Activated CD4-positive, alpha-beta memory T cell treated with anti-CD3 and anti-CD28 coated beads for 36 hours (primary cell): Measurements from ENCODE around the gene RPS21. TPM values are rescaled to one million over a fixed set of nuclear protein-coding genes. Genes with fewer than 3 reads are reported as not detected.

ENCODE experiments used
- CTCF ChIA-PET: fragments of 350-600 bp; sonication (Branson Sonifier 250); formaldehyde crosslinking; loops from one replicate; lab custom pipeline; 2021; ENCODE audit warnings: antibody characterized with exemption, inconsistent platforms; lab: Charles Lee
- POLR2A ChIA-PET: fragments of 350-600 bp; sonication (Branson Sonifier 250); formaldehyde crosslinking; loops from one replicate; lab custom pipeline; 2021; ENCODE audit warnings: antibody characterized with exemption; lab: Charles Lee
- DNase-seq: peaks from one replicate; pipeline ENCODE4 v3.0.0-alpha.2; 2020
- H3K27ac Mint-ChIP-seq: one replicate; pipeline ENCODE4 v1.8.0; 2021; ENCODE audit warnings: mixed read lengths
- H3K27me3 Mint-ChIP-seq: one replicate; pipeline ENCODE4 v1.8.0; 2021; ENCODE audit warnings: mixed read lengths
- H3K36me3 Mint-ChIP-seq: one replicate; pipeline ENCODE4 v1.8.0; 2021; ENCODE audit warnings: mixed read lengths
- H3K4me1 Mint-ChIP-seq: one replicate; pipeline ENCODE4 v1.8.0; 2021; ENCODE audit warnings: low read depth, mixed read lengths
- H3K4me3 Mint-ChIP-seq: one replicate; pipeline ENCODE4 v1.8.0; 2021; ENCODE audit warnings: mild to moderate bottlenecking, mixed read lengths
- H3K9me3 Mint-ChIP-seq: one replicate; pipeline ENCODE4 v1.8.0; 2021; ENCODE audit warnings: mixed read lengths
- intact Hi-C: fragments of 100-400 bp; cut with micrococcal nuclease; formaldehyde crosslinking; loops from one replicate; pipeline ENCODE4 v1.15.1; 2023
- total RNA-seq, 2 experiments: library from RNA; stranded (reverse); gene quantifications; one replicate each; pipeline ENCODE4 v1.2.3, GENCODE V29; 2021

Gene RPS21
- total RNA-seq, 2 experiments from 2014 or later: 2,488 to 2,529 TPM

DNA sequence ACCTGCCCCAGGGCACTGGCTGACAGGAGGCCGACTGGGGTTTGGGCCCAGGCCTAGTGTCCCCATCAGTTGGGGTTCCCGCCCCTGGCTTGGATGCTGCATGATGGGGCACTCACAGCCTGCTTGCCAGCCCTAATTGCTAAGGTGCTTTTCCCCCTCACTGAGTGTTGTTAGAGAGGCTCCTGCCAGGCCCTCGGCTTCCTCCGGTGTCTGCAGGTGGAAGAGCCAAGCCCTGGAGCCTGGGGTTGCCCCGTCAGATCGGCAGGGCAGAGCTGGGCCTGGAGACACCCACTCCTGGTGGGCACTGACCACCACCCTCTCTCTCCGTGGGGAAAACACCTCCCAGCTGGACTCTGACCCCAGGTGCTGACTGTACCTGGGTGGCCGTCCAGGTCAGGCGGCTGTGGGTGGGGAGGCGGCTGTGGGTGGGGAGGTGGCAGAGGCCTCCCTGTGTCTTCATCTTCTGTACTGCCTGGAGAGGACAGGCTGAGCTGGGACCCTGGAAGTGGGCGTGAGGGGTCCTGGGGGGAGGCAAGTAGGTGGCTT lies 26.2 kb downstream of the RPS21 start:
- POLR2A ChIA-PET: no interaction called here
- DNase-seq: no peak
- Mint-ChIP-seq H3K36me3 (no peaks in the 10 kb centered on the region), H3K27ac (no peak overlapping the region), H3K4me1 (peaks cover 3% of the 10 kb centered on the region), H3K9me3 (no peaks in the 10 kb centered on the region), H3K4me3 (no peak overlapping the region), H3K27me3 (no peaks in the 10 kb centered on the region)
- intact Hi-C loops: no loop called here
- CTCF ChIA-PET: no interaction called here

GRCh38 chr20:62413896-62414481 lies 27.1 kb downstream of the RPS21 start:
- intact Hi-C loops: no loop called here
- Mint-ChIP-seq H3K36me3 (no peaks in the 10 kb centered on the region), H3K27ac (no peak overlapping the region), H3K9me3 (no peaks in the 10 kb centered on the region), H3K27me3 (no peaks in the 10 kb centered on the region), H3K4me3 (no peak overlapping the region), H3K4me1 (peaks cover 3% of the 10 kb centered on the region)
- POLR2A ChIA-PET: no interaction called here
- CTCF ChIA-PET: no interaction called here
- DNase-seq: no peak

- ChIA-PET CTCF (interaction anchor here (0.6 kb wide), 1 partner anchor 722 kb away, joined by 3 read pairs; no protein-coding TSS in a partner anchor), POLR2A (no interaction called here)
- no peaks in the 10 kb centered on the region for H3K9me3 Mint-ChIP-seq
- no peak overlapping the region for H3K4me3 Mint-ChIP-seq
- no peak for DNase-seq
- intact Hi-C loops: no loop called here
- no peaks in the 10 kb centered on the region for H3K36me3 Mint-ChIP-seq
- H3K27ac Mint-ChIP-seq: no peak overlapping the region
- no peaks in the 10 kb centered on the region for H3K27me3 Mint-ChIP-seq
- no peaks in the 10 kb centered on the region for H3K4me1 Mint-ChIP-seq
Measured at GRCh38 chr20:62415354-62416111, 28.6 kb downstream of the RPS21 start.

DNA sequence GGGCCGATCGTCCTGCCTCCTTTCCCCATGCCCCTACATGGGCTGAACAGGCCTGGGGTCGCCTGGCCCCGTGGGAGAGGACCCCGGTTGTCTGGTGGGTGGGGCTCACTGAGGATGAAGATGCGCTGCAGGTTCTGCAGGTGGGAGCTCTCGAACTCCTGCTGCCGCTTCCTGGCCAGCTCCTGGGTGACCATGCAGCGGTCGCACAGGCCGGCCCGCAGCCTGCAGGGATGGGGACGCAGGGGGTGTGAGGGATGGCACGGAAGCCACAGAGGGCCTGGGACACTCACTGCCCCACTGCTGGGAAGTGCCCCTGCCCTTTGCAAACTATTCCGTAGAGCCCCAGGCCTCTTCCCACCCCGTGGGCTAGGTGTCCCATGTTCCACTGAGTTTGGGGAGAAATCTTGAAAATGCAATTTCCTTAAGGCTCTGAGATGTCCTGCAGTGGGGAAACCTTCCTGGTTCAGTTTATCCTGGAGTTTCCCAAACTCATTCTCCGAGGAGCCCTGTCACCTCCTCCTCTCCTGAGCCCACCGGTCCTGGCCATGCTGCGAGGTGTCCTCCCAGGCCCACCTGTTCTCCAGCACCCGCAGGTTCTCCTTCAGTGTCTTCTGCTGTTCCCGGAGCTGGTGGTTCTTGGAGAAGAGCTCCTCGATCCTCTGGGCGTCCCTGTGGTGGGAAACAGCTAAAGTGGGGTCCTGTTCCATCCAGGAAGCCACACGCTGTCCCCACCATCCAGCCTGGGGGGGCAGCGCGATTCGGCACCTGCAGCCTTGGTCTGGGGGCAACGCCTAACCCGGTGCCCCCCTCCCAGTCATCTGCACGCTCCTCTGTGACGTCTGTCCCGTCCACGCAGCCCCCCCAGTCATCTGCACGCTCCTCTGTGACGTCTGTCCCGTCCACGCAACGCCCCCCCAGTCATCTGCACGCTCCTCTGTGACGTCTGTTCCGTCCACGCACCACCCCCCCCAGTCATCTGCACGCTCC lies 30.0 kb downstream of the RPS21 start:
- no peak for DNase-seq
- intact Hi-C loops: no loop called here
- Mint-ChIP-seq H3K36me3 (no peaks in the 10 kb centered on the region), H3K9me3 (no peaks in the 10 kb centered on the region), H3K4me3 (no peak overlapping the region), H3K4me1 (no peaks in the 10 kb centered on the region), H3K27ac (no peak overlapping the region), H3K27me3 (no peaks in the 10 kb centered on the region)
- POLR2A ChIA-PET: no interaction called here
- CTCF ChIA-PET: no interaction called here

- H3K9me3 Mint-ChIP-seq: no peaks in the 10 kb centered on the region
- H3K4me3 Mint-ChIP-seq: no peak overlapping the region
- DNase-seq: no peak
- peaks cover 2% of the 10 kb centered on the region for H3K27me3 Mint-ChIP-seq
- CTCF ChIA-PET: no interaction called here
- no peak overlapping the region for H3K27ac Mint-ChIP-seq
- H3K36me3 Mint-ChIP-seq: no peaks in the 10 kb centered on the region
- no peaks in the 10 kb centered on the region for H3K4me1 Mint-ChIP-seq
- intact Hi-C loops: no loop called here
- POLR2A ChIA-PET: no interaction called here
Measured at GRCh38 chr20:62417981-62418708, 31.2 kb downstream of the RPS21 start.

DNA sequence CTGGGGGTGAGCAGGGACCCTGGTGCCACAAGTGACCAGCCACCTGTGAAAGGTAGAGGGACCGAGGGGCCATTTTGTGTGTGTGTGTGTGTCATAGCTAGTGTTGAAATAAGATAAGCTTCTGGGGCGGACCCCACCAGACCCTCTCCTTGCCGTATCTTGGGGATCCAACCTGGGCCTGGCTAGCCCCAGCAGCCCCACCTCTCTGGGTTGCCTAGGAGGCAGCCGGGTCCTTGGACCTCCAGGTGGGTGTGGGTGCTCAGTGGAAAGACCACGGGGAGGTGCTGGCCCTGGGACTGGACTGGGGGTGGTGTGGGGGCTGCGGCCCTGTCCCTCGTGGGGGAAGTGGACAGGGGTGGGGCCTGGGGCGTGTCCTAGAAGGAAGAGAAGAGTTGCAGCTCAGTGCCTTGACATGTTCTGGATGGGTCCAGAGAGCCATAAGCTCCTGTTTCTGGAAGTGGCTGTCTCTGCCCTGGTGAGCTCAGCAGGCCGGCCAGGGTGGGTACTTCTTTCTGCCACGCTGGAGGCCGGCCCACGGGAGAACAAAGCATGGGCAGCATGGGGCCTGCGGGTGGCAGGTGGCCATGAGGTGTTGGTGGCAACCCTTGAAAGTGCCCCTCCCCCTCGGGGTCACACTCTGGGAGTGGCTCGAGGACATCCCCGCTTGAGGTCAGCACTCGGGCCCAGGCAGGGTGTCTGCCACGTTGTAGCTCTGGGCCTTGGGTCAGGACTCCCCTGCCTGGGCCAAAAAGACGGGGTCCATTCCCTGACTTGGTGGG lies 32.0 kb downstream of the RPS21 start:
- CTCF ChIA-PET: no interaction called here
- no peaks in the 10 kb centered on the region for H3K36me3 Mint-ChIP-seq
- H3K4me1 Mint-ChIP-seq: no peaks in the 10 kb centered on the region
- no peak overlapping the region for H3K4me3 Mint-ChIP-seq
- no peaks in the 10 kb centered on the region for H3K9me3 Mint-ChIP-seq
- DNase-seq: no peak
- POLR2A ChIA-PET: no interaction called here
- no peak overlapping the region for H3K27ac Mint-ChIP-seq
- H3K27me3 Mint-ChIP-seq: peaks cover 2% of the 10 kb centered on the region
- intact Hi-C loops: no loop called here

DNA sequence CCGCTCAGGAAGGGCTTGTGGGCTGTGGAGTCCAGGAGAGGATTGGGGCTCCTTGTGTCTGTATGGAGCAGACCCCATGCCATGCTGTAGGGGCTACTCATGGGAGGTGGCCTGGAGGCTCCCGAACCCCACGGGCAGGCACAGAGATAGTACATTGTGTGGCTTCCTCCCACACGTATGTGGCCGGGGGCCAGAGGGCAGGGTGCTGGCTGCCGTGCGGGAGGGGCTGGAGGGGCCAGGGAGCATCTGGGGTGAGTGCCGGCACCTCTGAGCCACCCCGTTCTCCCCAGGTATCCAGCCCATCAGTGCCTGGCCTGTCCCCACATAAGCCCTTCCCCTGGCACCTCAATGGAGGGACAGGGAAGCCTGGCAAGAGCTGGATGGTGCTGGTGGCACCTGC lies 32.9 kb downstream of the RPS21 start:
- POLR2A ChIA-PET: no interaction called here
- no peak overlapping the region for H3K4me3 Mint-ChIP-seq
- H3K4me1 Mint-ChIP-seq: no peaks in the 10 kb centered on the region
- CTCF ChIA-PET: interaction anchor here (1.0 kb wide), 1 partner anchor 79 kb away, joined by 3 read pairs; no protein-coding TSS in a partner anchor
- no peak overlapping the region for H3K27ac Mint-ChIP-seq
- no peak for DNase-seq
- intact Hi-C loops: no loop called here
- H3K27me3 Mint-ChIP-seq: peaks cover 2% of the 10 kb centered on the region
- no peaks in the 10 kb centered on the region for H3K9me3 Mint-ChIP-seq
- no peaks in the 10 kb centered on the region for H3K36me3 Mint-ChIP-seq

GRCh38 chr20:62420846-62421715 lies 34.2 kb downstream of the RPS21 start:
- Mint-ChIP-seq H3K9me3 (no peaks in the 10 kb centered on the region), H3K27ac (no peak overlapping the region), H3K4me1 (no peaks in the 10 kb centered on the region), H3K27me3 (peaks cover 2% of the 10 kb centered on the region), H3K4me3 (no peak overlapping the region), H3K36me3 (no peaks in the 10 kb centered on the region)
- ChIA-PET POLR2A (no interaction called here), CTCF (no interaction called here)
- no peak for DNase-seq
- intact Hi-C loops: no loop called here

DNA sequence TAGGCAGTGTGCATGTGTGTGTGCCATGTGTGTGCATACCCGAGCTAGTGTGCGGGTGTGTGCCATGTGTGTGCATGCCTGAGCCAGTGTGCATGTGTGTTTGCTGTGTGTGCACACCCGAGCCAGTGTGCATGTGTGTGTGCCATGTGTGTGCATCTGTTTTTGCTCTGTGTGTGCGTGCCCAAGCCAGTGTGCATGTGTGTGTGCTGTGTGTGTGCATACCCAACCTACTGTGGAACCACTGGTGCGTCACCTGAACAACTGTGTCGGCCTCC lies 34.8 kb downstream of the RPS21 start:
- Mint-ChIP-seq H3K4me3 (no peak overlapping the region), H3K4me1 (no peaks in the 10 kb centered on the region), H3K27me3 (peaks cover 2% of the 10 kb centered on the region), H3K9me3 (no peaks in the 10 kb centered on the region), H3K36me3 (no peaks in the 10 kb centered on the region), H3K27ac (no peak overlapping the region)
- no peak for DNase-seq
- ChIA-PET CTCF (no interaction called here), POLR2A (no interaction called here)
- intact Hi-C loops: no loop called here

GRCh38 chr20:62422636-62423325 lies 35.9 kb downstream of the RPS21 start:
- Mint-ChIP-seq H3K4me3 (no peak overlapping the region), H3K27ac (no peak overlapping the region), H3K36me3 (no peaks in the 10 kb centered on the region), H3K9me3 (no peaks in the 10 kb centered on the region), H3K4me1 (no peaks in the 10 kb centered on the region), H3K27me3 (peaks cover 2% of the 10 kb centered on the region)
- ChIA-PET CTCF (no interaction called here), POLR2A (no interaction called here)
- DNase-seq: no peak
- intact Hi-C loops: no loop called here
